ENCODE results near the gene HAGH.

Gene HAGH

DNA sequence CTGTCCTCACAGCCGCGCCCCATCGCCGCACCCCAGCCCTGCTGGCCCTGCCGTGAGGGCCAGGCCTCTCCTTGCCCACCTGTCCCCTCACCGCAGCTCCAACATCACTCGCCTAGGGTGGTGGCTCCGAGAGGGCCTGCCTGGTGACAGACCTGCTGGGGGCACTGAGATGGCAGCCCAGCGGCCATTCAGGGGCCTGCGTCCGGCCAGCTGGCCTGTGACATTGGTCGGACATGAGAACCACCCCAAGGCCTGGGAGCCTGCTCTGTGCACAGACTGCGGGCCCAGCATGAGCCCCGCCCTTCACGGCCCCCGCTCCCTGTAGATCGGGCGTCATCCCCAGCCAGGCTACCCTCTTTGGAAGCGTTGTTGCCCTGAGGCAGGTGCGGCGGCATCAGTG is 67.1 kb downstream of the HAGH start:
- H3K4me3 Mint-ChIP-seq: no peak overlapping the region
- H3K27me3 Mint-ChIP-seq (ENCODE audit: low read depth): no peaks in the 10 kb centered on the region
- TF ChIP-seq, protein P1, sequence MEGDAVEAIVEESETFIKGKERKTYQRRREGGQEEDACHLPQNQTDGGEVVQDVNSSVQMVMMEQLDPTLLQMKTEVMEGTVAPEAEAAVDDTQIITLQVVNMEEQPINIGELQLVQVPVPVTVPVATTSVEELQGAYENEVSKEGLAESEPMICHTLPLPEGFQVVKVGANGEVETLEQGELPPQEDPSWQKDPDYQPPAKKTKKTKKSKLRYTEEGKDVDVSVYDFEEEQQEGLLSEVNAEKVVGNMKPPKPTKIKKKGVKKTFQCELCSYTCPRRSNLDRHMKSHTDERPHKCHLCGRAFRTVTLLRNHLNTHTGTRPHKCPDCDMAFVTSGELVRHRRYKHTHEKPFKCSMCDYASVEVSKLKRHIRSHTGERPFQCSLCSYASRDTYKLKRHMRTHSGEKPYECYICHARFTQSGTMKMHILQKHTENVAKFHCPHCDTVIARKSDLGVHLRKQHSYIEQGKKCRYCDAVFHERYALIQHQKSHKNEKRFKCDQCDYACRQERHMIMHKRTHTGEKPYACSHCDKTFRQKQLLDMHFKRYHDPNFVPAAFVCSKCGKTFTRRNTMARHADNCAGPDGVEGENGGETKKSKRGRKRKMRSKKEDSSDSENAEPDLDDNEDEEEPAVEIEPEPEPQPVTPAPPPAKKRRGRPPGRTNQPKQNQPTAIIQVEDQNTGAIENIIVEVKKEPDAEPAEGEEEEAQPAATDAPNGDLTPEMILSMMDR (IDR thresholded peaks at IDR 0.05; ENCODE audit: unreplicated experiment in 3 of 3): no peak
- H3K27ac Mint-ChIP-seq: no peak overlapping the region
- peaks cover 16% of the 10 kb centered on the region for H3K36me3 Mint-ChIP-seq (ENCODE audit: low read depth)
- no peaks in the 10 kb centered on the region for H3K4me1 Mint-ChIP-seq
- no peaks in the 10 kb centered on the region for H3K9me3 Mint-ChIP-seq

DNA sequence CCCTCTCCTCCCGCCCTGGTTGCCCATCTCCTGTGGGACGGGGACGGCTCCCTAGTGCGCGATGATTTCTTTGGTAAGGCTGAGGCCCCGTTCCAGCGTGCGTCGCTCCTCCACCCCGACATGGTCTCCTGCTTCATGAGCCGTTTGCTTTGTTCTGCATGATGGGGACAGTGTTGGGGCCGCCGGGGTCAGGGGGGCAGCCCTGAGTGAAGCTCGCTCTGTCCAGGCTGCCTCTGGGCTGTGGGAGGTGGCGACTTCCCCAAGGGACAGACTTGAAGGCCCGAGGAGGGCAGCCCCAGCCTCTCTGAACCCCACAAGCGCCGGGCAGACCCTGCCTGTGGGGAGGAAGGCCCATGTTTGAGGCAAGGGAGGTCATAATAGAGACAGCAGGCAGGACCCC is 67.7 kb downstream of the HAGH start:
- Mint-ChIP-seq H3K4me3 (no peak overlapping the region), H3K27me3 (ENCODE audit: low read depth) (no peaks in the 10 kb centered on the region), H3K9me3 (no peaks in the 10 kb centered on the region), H3K4me1 (no peaks in the 10 kb centered on the region), H3K27ac (no peak overlapping the region), H3K36me3 (ENCODE audit: low read depth) (peaks cover 16% of the 10 kb centered on the region)
- TF ChIP-seq, protein P1 (IDR thresholded peaks at IDR 0.05; ENCODE audit: unreplicated experiment in 3 of 3): no peak

DNA sequence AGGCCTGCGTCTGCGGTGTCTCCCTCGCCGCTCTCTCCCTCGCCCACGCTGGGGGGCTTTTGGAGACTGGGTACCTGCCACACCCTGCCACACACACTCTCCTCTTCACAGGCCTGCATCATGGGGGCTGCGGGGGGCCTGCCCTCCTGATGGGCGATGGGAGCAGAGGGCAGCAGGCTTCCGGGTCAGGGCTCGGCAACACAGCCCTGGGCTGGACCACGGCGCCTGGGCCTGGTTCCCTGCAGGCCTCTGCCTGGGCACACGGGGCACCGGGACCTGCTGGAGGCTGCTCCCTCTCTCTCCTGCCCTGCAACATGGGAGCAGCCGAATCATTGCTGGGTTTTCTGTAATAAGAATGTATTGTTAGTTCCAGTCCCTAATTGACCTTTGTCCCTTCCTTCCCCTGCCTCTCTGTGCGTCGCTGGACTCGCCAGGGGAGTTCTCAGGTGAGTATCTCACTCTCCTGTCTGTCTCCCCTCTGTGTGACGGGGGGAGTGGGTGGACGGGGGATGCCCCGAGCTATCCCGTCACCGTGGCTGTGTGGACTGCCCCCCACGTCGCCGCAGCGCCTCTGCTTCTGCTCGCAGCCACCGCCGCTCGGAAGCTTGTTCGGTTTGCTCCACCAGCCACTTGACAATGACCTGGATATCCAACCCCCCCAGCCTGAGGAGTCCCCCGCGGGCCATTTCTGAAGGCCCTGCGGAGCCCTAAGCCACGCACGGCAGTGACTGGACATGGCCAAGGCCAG is 68.7 kb downstream of the HAGH start:
- Mint-ChIP-seq H3K4me1 (no peaks in the 10 kb centered on the region), H3K36me3 (ENCODE audit: low read depth) (peaks cover 17% of the 10 kb centered on the region), H3K4me3 (no peak overlapping the region), H3K27ac (peak overlapping the region in 1 of 3 experiments; percentile 33), H3K9me3 (no peaks in the 10 kb centered on the region), H3K27me3 (ENCODE audit: low read depth) (no peaks in the 10 kb centered on the region)
- TF ChIP-seq, protein P1 (IDR thresholded peaks at IDR 0.05; ENCODE audit: unreplicated experiment in 3 of 3): no peak
